ENCODE measurements around the gene PERCC1. TPM values are rescaled to one million over a fixed set of nuclear protein-coding genes. Genes with fewer than 3 reads are reported as not detected.

PERCC1 gene
- total and polyA plus RNA-seq, 2 donors (not counting 1 experiment from before 2014, with no cell fraction given) = not detected

DNA sequence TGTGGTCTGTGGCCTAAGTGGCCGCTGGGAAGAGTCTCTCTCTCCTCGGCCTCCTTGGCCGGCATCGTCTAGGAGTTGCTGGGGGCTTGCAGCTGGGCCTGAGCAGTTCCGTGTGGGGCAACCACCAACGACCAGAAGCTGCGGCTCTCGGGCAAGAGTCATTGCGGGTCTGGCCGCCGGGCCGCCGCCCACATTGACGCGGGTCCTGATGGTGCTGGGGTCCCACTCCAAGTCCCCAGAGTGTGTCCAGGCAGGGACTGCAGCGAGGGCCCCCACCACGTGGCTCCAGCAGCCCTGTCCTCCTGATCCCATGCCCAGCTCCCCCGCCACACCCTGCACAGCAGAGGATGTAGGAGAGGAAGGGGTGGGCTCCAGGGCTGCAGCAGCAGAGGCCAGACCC lies 47.3 kb upstream of the PERCC1 start:
- no peak for TF ChIP-seq EZH2 (IDR thresholded peaks at IDR 0.05; ENCODE audit: low read length, missing control alignments)
- Histone ChIP-seq H2AFZ (ENCODE audit: low read length) (no peak overlapping the region), H3K27ac (ENCODE audit: insufficient read depth, low read length) (no peak overlapping the region), H4K20me1 (ENCODE audit: control insufficient read depth, extremely low read depth, insufficient read depth, low read length) (no peaks in the 10 kb centered on the region), H3K9me3 (ENCODE audit: control insufficient read depth, insufficient read depth, low read depth, low read length) (no peaks in the 10 kb centered on the region), H3K36me3 (ENCODE audit: control insufficient read depth, insufficient read depth, low read length) (peaks cover 1% of the 10 kb centered on the region), H3K4me1 (ENCODE audit: control insufficient read depth, extremely low read depth, insufficient read depth, low read length) (no peaks in the 10 kb centered on the region), H3K27me3 (ENCODE audit: control insufficient read depth, insufficient read depth, low read length) (no peaks in the 10 kb centered on the region), H3K9ac (ENCODE audit: insufficient read depth, low read length) (no peak overlapping the region), H3K4me3 (replicated peaks in 1 of 4; ENCODE audit: control extremely low read depth in 1 of 4, insufficient read depth in 1 of 4, low read depth in 3 of 4, low read length in 4 of 4) (no peak overlapping the region), H3K4me2 (ENCODE audit: extremely low read depth, insufficient read depth, low read length) (no peak overlapping the region), H3K79me2 (ENCODE audit: control insufficient read depth, insufficient read depth, low read length) (no peaks in the 10 kb centered on the region)
- DNase-seq (ENCODE audit: low read depth in 2 of 2) = no peak

GRCh38 chr16:1385232-1385631 lies 45.6 kb upstream of the PERCC1 start:
- H2AFZ ChIP-seq (ENCODE audit: low read length) = no peak overlapping the region
- H4K20me1 ChIP-seq (ENCODE audit: control insufficient read depth, extremely low read depth, insufficient read depth, low read length) = no peaks in the 10 kb centered on the region
- H3K9me3 ChIP-seq (ENCODE audit: control insufficient read depth, insufficient read depth, low read depth, low read length) = no peaks in the 10 kb centered on the region
- H3K4me1 ChIP-seq (ENCODE audit: control insufficient read depth, extremely low read depth, insufficient read depth, low read length) = no peaks in the 10 kb centered on the region
- no peak overlapping the region for H3K4me2 ChIP-seq (ENCODE audit: extremely low read depth, insufficient read depth, low read length)
- no peak for TF ChIP-seq EZH2 (IDR thresholded peaks at IDR 0.05; ENCODE audit: low read length, missing control alignments)
- TF ChIP-seq CTCF (conservative IDR thresholded peaks at IDR 0.05 in 1 of 2, IDR thresholded peaks at IDR 0.05 in 1 of 2; ENCODE audit: low read depth in 1 of 2, low read length in 2 of 2) = no peak
- no peaks in the 10 kb centered on the region for H3K79me2 ChIP-seq (ENCODE audit: control insufficient read depth, insufficient read depth, low read length)
- no peak overlapping the region for H3K9ac ChIP-seq (ENCODE audit: insufficient read depth, low read length)
- H3K4me3 ChIP-seq (replicated peaks in 1 of 4; ENCODE audit: control extremely low read depth in 1 of 4, insufficient read depth in 1 of 4, low read depth in 3 of 4, low read length in 4 of 4) = no peak overlapping the region
- peaks cover 1% of the 10 kb centered on the region for H3K36me3 ChIP-seq (ENCODE audit: control insufficient read depth, insufficient read depth, low read length)
- H3K27ac ChIP-seq (ENCODE audit: insufficient read depth, low read length) = no peak overlapping the region
- DNase-seq (ENCODE audit: low read depth in 2 of 2) = no peak
- H3K27me3 ChIP-seq (ENCODE audit: control insufficient read depth, insufficient read depth, low read length) = no peaks in the 10 kb centered on the region

GRCh38 chr16:1387331-1387730 lies 43.5 kb upstream of the PERCC1 start:
- H3K9me3 ChIP-seq (ENCODE audit: control insufficient read depth, insufficient read depth, low read depth, low read length) = no peaks in the 10 kb centered on the region
- H4K20me1 ChIP-seq (ENCODE audit: control insufficient read depth, extremely low read depth, insufficient read depth, low read length) = no peaks in the 10 kb centered on the region
- no peak for TF ChIP-seq EZH2 (IDR thresholded peaks at IDR 0.05; ENCODE audit: low read length, missing control alignments)
- TF ChIP-seq CTCF (conservative IDR thresholded peaks at IDR 0.05 in 1 of 2, IDR thresholded peaks at IDR 0.05 in 1 of 2; ENCODE audit: low read depth in 1 of 2, low read length in 2 of 2) = no peak
- H3K4me3 ChIP-seq (replicated peaks in 1 of 4; ENCODE audit: control extremely low read depth in 1 of 4, insufficient read depth in 1 of 4, low read depth in 3 of 4, low read length in 4 of 4) = no peak overlapping the region
- no peaks in the 10 kb centered on the region for H3K4me1 ChIP-seq (ENCODE audit: control insufficient read depth, extremely low read depth, insufficient read depth, low read length)
- no peaks in the 10 kb centered on the region for H3K36me3 ChIP-seq (ENCODE audit: control insufficient read depth, insufficient read depth, low read length)
- no peak overlapping the region for H3K4me2 ChIP-seq (ENCODE audit: extremely low read depth, insufficient read depth, low read length)
- no peaks in the 10 kb centered on the region for H3K27me3 ChIP-seq (ENCODE audit: control insufficient read depth, insufficient read depth, low read length)
- no peak overlapping the region for H3K9ac ChIP-seq (ENCODE audit: insufficient read depth, low read length)
- no peak overlapping the region for H2AFZ ChIP-seq (ENCODE audit: low read length)
- H3K27ac ChIP-seq (ENCODE audit: insufficient read depth, low read length) = no peak overlapping the region
- DNase-seq (ENCODE audit: low read depth in 2 of 2) = no peak
- no peaks in the 10 kb centered on the region for H3K79me2 ChIP-seq (ENCODE audit: control insufficient read depth, insufficient read depth, low read length)
